ENCODE data around the gene CLEC16A. TPM values are rescaled to one million over a fixed set of nuclear protein-coding genes. Genes with fewer than 3 reads are reported as not detected.

The CLEC16A gene
- total and polyA plus RNA-seq, 7 experiments from 2014 or later, result 14.7 to 38.2 (median 31.8) TPM

GRCh38 chr16:11056090-11056992 lies 112.0 kb downstream of the CLEC16A start:
- Mint-ChIP-seq H3K36me3 (peaks cover 15 to 52% (median 32%) of the 10 kb centered on the region in 5 donors), H3K27me3 (no peaks in the 10 kb centered on the region)
- POLR2A ChIA-PET, result no interaction called here

GRCh38 chr16:11056993-11057649 lies 112.8 kb downstream of the CLEC16A start:
- Histone ChIP-seq H3K27ac (ENCODE audit: low read depth, low read length) (no peak overlapping the region), H3K4me1 (ENCODE audit: control insufficient read depth in 2 of 2, insufficient read depth in 2 of 2, low read length in 2 of 2) (peaks cover 1 to 8% of the 10 kb centered on the region in 2 donors), H3K27me3 (ENCODE audit: control insufficient read depth in 2 of 2, insufficient read depth in 2 of 2, low read length in 2 of 2) (no peaks in the 10 kb centered on the region), H3K36me3 (ENCODE audit: control insufficient read depth in 2 of 3, insufficient read depth in 3 of 3, low read length in 3 of 3) (peaks cover 0 to 46% (median 4%) of the 10 kb centered on the region in 3 experiments), H3K9me3 (ENCODE audit: control insufficient read depth in 2 of 3, low read length in 3 of 3) (no peaks in the 10 kb centered on the region), H3K4me3 (ENCODE audit: low read length) (no peak overlapping the region)
- ATAC-seq (no peak), DNase-seq (no peak)
- intact Hi-C loops (cut with micrococcal nuclease), result loop anchor here in 1 of 2 donors (10.0 kb wide), 1 partner anchor 198 kb away; the partner anchor contains the start of gene SOCS1
- Mint-ChIP-seq H3K4me1 (peaks cover 11 to 46% (median 25%) of the 10 kb centered on the region in 7 donors), H3K36me3 (peaks cover 18 to 59% (median 31%) of the 10 kb centered on the region in 5 donors), H3K27ac (peak overlapping the region in 2 of 9 donors; percentile 38 to 62), H3K27me3 (no peaks in the 10 kb centered on the region), H3K9me3 (no peaks in the 10 kb centered on the region), H3K4me3 (peak overlapping the region in 1 of 10 donors; percentile 40)
- POLR2A ChIA-PET, result no interaction called here
- CTCF ChIA-PET, result no interaction called here

More at GRCh38 chr16:11056090-11056992, 112.0 kb downstream of the CLEC16A start:
- intact Hi-C loops (cut with micrococcal nuclease), result loop anchor here in 1 of 2 donors (10.0 kb wide), 1 partner anchor 198 kb away; the partner anchor contains the start of gene SOCS1
- Histone ChIP-seq H3K36me3 (ENCODE audit: control insufficient read depth in 2 of 3, insufficient read depth in 3 of 3, low read length in 3 of 3) (peaks cover 0 to 40% (median 4%) of the 10 kb centered on the region in 3 experiments), H3K4me1 (ENCODE audit: control insufficient read depth in 2 of 2, insufficient read depth in 2 of 2, low read length in 2 of 2) (peaks cover 9 to 16% of the 10 kb centered on the region in 2 donors), H3K9me3 (ENCODE audit: control insufficient read depth in 2 of 3, low read length in 3 of 3) (no peaks in the 10 kb centered on the region), H3K27me3 (ENCODE audit: control insufficient read depth in 2 of 2, insufficient read depth in 2 of 2, low read length in 2 of 2) (no peaks in the 10 kb centered on the region), H3K27ac (ENCODE audit: low read depth, low read length) (no peak overlapping the region), H3K4me3 (ENCODE audit: low read length) (no peak overlapping the region)
- ATAC-seq (no peak), DNase-seq (no peak)
- Mint-ChIP-seq H3K9me3 (no peaks in the 10 kb centered on the region), H3K4me3 (peak overlapping the region in 1 of 10 donors; percentile 40), H3K4me1 (peaks cover 19 to 54% (median 33%) of the 10 kb centered on the region in 7 donors), H3K27ac (peak overlapping the region in 2 of 9 donors; percentile 62 to 64)
- CTCF ChIA-PET, result no interaction called here

- H3K36me3 Mint-ChIP-seq, result peaks cover 18 to 62% (median 33%) of the 10 kb centered on the region in 5 donors
- H3K9me3 ChIP-seq (ENCODE audit: control insufficient read depth in 2 of 3, low read length in 3 of 3), result no peaks in the 10 kb centered on the region
- intact Hi-C loops (cut with micrococcal nuclease), result loop anchor here in 1 of 2 donors (10.0 kb wide), 1 partner anchor 197 kb away; the partner anchor contains the start of gene SOCS1
- no peak overlapping the region for H3K27ac ChIP-seq (ENCODE audit: low read depth, low read length)
- no peaks in the 10 kb centered on the region for H3K27me3 ChIP-seq (ENCODE audit: control insufficient read depth in 2 of 2, insufficient read depth in 2 of 2, low read length in 2 of 2)
- ChIA-PET POLR2A (no interaction called here), CTCF (no interaction called here)
- no peaks in the 10 kb centered on the region for H3K9me3 Mint-ChIP-seq
- H3K27me3 Mint-ChIP-seq, result no peaks in the 10 kb centered on the region
- H3K4me3 Mint-ChIP-seq, result no peak overlapping the region
- H3K36me3 ChIP-seq (ENCODE audit: control insufficient read depth in 2 of 3, insufficient read depth in 3 of 3, low read length in 3 of 3), result peaks cover 0 to 46% (median 4%) of the 10 kb centered on the region in 3 experiments
- ATAC-seq (no peak), DNase-seq (no peak)
- no peak overlapping the region for H3K4me3 ChIP-seq (ENCODE audit: low read length)
- peaks cover 4 to 39% (median 18%) of the 10 kb centered on the region in 7 donors for H3K4me1 Mint-ChIP-seq
- peak overlapping the region in 1 of 9 donors; percentile 18 for H3K27ac Mint-ChIP-seq
- peaks cover 0 to 1% of the 10 kb centered on the region in 2 donors for H3K4me1 ChIP-seq (ENCODE audit: control insufficient read depth in 2 of 2, insufficient read depth in 2 of 2, low read length in 2 of 2)
These were observed 113.5 kb downstream of the CLEC16A start for GRCh38 chr16:11057711-11058345.

GRCh38 chr16:11058832-11059231 lies 114.5 kb downstream of the CLEC16A start:
- DNase-seq (no peak), ATAC-seq (no peak)
- H3K4me3 Mint-ChIP-seq, result no peak overlapping the region
- H3K9me3 Mint-ChIP-seq, result no peaks in the 10 kb centered on the region
- intact Hi-C loops (cut with micrococcal nuclease), result loop anchor here in 1 of 2 donors (10.0 kb wide), 1 partner anchor 196 kb away; the partner anchor contains the start of gene SOCS1
- Histone ChIP-seq H3K27me3 (ENCODE audit: control insufficient read depth in 2 of 2, insufficient read depth in 2 of 2, low read length in 2 of 2) (no peaks in the 10 kb centered on the region), H3K4me3 (ENCODE audit: low read length) (no peak overlapping the region), H3K27ac (ENCODE audit: low read depth, low read length) (no peak overlapping the region), H3K4me1 (ENCODE audit: control insufficient read depth in 2 of 2, insufficient read depth in 2 of 2, low read length in 2 of 2) (no peaks in the 10 kb centered on the region), H3K9me3 (ENCODE audit: control insufficient read depth in 2 of 3, low read length in 3 of 3) (no peaks in the 10 kb centered on the region), H3K36me3 (ENCODE audit: control insufficient read depth in 2 of 3, insufficient read depth in 3 of 3, low read length in 3 of 3) (peaks cover 0 to 53% (median 4%) of the 10 kb centered on the region in 3 experiments)
- H3K27ac Mint-ChIP-seq, result no peak overlapping the region
- peaks cover 18 to 61% (median 33%) of the 10 kb centered on the region in 5 donors for H3K36me3 Mint-ChIP-seq
- POLR2A ChIA-PET, result no interaction called here
- peaks cover 0 to 41% (median 11%) of the 10 kb centered on the region in 7 donors for H3K4me1 Mint-ChIP-seq
- no peaks in the 10 kb centered on the region for H3K27me3 Mint-ChIP-seq
- CTCF ChIA-PET, result no interaction called here

GRCh38 chr16:11059588-11059987 lies 115.2 kb downstream of the CLEC16A start:
- Mint-ChIP-seq H3K4me3 (no peak overlapping the region), H3K36me3 (peaks cover 18 to 59% (median 33%) of the 10 kb centered on the region in 5 donors), H3K27ac (no peak overlapping the region), H3K9me3 (no peaks in the 10 kb centered on the region), H3K4me1 (peaks cover 0 to 40% (median 7%) of the 10 kb centered on the region in 7 donors), H3K27me3 (no peaks in the 10 kb centered on the region)
- no peaks in the 10 kb centered on the region for H3K9me3 ChIP-seq (ENCODE audit: control insufficient read depth in 2 of 3, low read length in 3 of 3)
- no peaks in the 10 kb centered on the region for H3K4me1 ChIP-seq (ENCODE audit: control insufficient read depth in 2 of 2, insufficient read depth in 2 of 2, low read length in 2 of 2)
- no peaks in the 10 kb centered on the region for H3K27me3 ChIP-seq (ENCODE audit: control insufficient read depth in 2 of 2, insufficient read depth in 2 of 2, low read length in 2 of 2)
- no peak overlapping the region for H3K4me3 ChIP-seq (ENCODE audit: low read length)
- H3K36me3 ChIP-seq (ENCODE audit: control insufficient read depth in 2 of 3, insufficient read depth in 3 of 3, low read length in 3 of 3), result peaks cover 0 to 53% (median 4%) of the 10 kb centered on the region in 3 experiments
- intact Hi-C loops (cut with micrococcal nuclease), result loop anchor here in 1 of 2 donors (10.0 kb wide), 1 partner anchor 195 kb away; the partner anchor contains the start of gene SOCS1
- H3K27ac ChIP-seq (ENCODE audit: low read depth, low read length), result no peak overlapping the region
- no peak for DNase-seq
- ChIA-PET CTCF (no interaction called here), POLR2A (no interaction called here)
- ATAC-seq, result no peak

GRCh38 chr16:11060364-11060763 lies 116.0 kb downstream of the CLEC16A start:
- H3K9me3 Mint-ChIP-seq, result peaks cover 0 to 2% (median 0%) of the 10 kb centered on the region in 11 donors
- H3K27ac Mint-ChIP-seq, result no peak overlapping the region
- no peak overlapping the region for H3K4me3 Mint-ChIP-seq
- no peaks in the 10 kb centered on the region for H3K27me3 Mint-ChIP-seq
- CTCF ChIA-PET, result no interaction called here
- Histone ChIP-seq H3K27ac (ENCODE audit: low read depth, low read length) (no peak overlapping the region), H3K4me1 (ENCODE audit: control insufficient read depth in 2 of 2, insufficient read depth in 2 of 2, low read length in 2 of 2) (no peaks in the 10 kb centered on the region), H3K9me3 (ENCODE audit: control insufficient read depth in 2 of 3, low read length in 3 of 3) (no peaks in the 10 kb centered on the region), H3K36me3 (ENCODE audit: control insufficient read depth in 2 of 3, insufficient read depth in 3 of 3, low read length in 3 of 3) (peaks cover 0 to 58% (median 4%) of the 10 kb centered on the region in 3 experiments), H3K27me3 (ENCODE audit: control insufficient read depth in 2 of 2, insufficient read depth in 2 of 2, low read length in 2 of 2) (no peaks in the 10 kb centered on the region), H3K4me3 (ENCODE audit: low read length) (no peak overlapping the region)
- peaks cover 13 to 58% (median 34%) of the 10 kb centered on the region in 5 donors for H3K36me3 Mint-ChIP-seq
- ATAC-seq, result no peak
- peaks cover 0 to 38% (median 3%) of the 10 kb centered on the region in 7 donors for H3K4me1 Mint-ChIP-seq
- POLR2A ChIA-PET, result no interaction called here
- intact Hi-C loops (cut with micrococcal nuclease), result no loop called here
- DNase-seq, result no peak
